CD4-positive, alpha-beta T cell (primary cell): ENCODE results near the gene SPG11. TPM values are rescaled to one million over a fixed set of nuclear protein-coding genes. Genes with fewer than 3 reads are reported as not detected.
A peak's percentile ranks its signal among the peaks of the same experiment; 100 is the strongest.

Source experiments
- ATAC-seq: fragments of 200-7000 bp; cut with Tn5 transposase; one replicate; pipeline ENCODE4 v1.10.0; 2022; ENCODE audit warnings: mild to moderate bottlenecking; ENCODE audit not compliant: poor library complexity
- CTCF ChIA-PET: fragments of 350-600 bp; sonication (Branson Sonifier 250); formaldehyde crosslinking; loops from one replicate; lab custom pipeline; 2021; ENCODE audit warnings: antibody characterized with exemption, inconsistent platforms; lab: Charles Lee
- POLR2A ChIA-PET: fragments of 350-600 bp; sonication (Branson Sonifier 250); formaldehyde crosslinking; loops from one replicate; lab custom pipeline; 2021; ENCODE audit warnings: antibody characterized with exemption, inconsistent platforms; lab: Charles Lee
- DNase-seq, 14 experiments: peaks; one replicate each; pipeline ENCODE4 v3.0.0-alpha.2; 2013 to 2020; ENCODE audit warnings: mixed read lengths in 2 of 14
- H3K27ac ChIP-seq, 2 donors: one replicate each; pipeline versions ENCODE4 v1.5.1 to v1.7.0; 2013; ENCODE audit warnings: low read length in 2 of 2, low read depth in 1 of 2, mild to moderate bottlenecking in 1 of 2
- H3K27me3 ChIP-seq, 2 experiments: 1 replicate in 1 of 2; 2 replicates in 1 of 2; pipeline versions ENCODE4 v1.6.1 to v1.7.0; 2013; ENCODE audit warnings: low read length in 2 of 2, control low read depth in 1 of 2, mild to moderate bottlenecking in 1 of 2, moderate library complexity in 1 of 2; ENCODE audit not compliant: insufficient read depth in 2 of 2, control insufficient read depth in 1 of 2
- H3K36me3 ChIP-seq: one replicate; pipeline ENCODE4 v1.6.1; 2013; ENCODE audit warnings: low read length, control low read depth; ENCODE audit not compliant: insufficient read depth
- H3K4me1 ChIP-seq: one replicate; pipeline ENCODE4 v1.6.1; 2013; ENCODE audit warnings: low read length, control low read depth; ENCODE audit not compliant: insufficient read depth
- H3K4me3 ChIP-seq: one replicate; pipeline ENCODE4 v1.5.1; 2013; ENCODE audit warnings: mild to moderate bottlenecking, low read length, moderate library complexity
- H3K9me3 ChIP-seq, 2 experiments: 1 replicate in 1 of 2; 2 replicates in 1 of 2; pipeline versions ENCODE4 v1.6.1 to v1.7.0; 2013; ENCODE audit warnings: low read length in 2 of 2, mild to moderate bottlenecking in 2 of 2, control low read depth in 1 of 2, moderate library complexity in 1 of 2; ENCODE audit not compliant: control insufficient read depth in 1 of 2, insufficient read depth in 1 of 2
- H3K27ac Mint-ChIP-seq: one replicate; pipeline ENCODE4 v1.8.0; 2020; ENCODE audit warnings: mixed read lengths
- H3K27me3 Mint-ChIP-seq: one replicate; pipeline ENCODE4 v1.8.0; 2021; ENCODE audit warnings: mixed read lengths
- H3K36me3 Mint-ChIP-seq: one replicate; pipeline ENCODE4 v1.8.0; 2021; ENCODE audit warnings: low read depth, mixed read lengths
- H3K4me1 Mint-ChIP-seq: one replicate; pipeline ENCODE4 v1.8.0; 2021; ENCODE audit warnings: low read depth, mixed read lengths
- H3K4me3 Mint-ChIP-seq: one replicate; pipeline ENCODE4 v1.8.0; 2020; ENCODE audit warnings: mild to moderate bottlenecking, mixed read lengths
- H3K9me3 Mint-ChIP-seq: one replicate; pipeline ENCODE4 v1.8.0; 2020; ENCODE audit warnings: mixed read lengths
- CTCF ChIP-seq: fragments of 200-600 bp; IDR thresholded peaks from one replicate; pipeline ENCODE4 v1.8.0; 2022; ENCODE audit warnings: antibody characterized with exemption, mild to moderate bottlenecking
- intact Hi-C, 2 experiments: fragments of 100-400 bp; cut with DNase I in 1 of 2; cut with micrococcal nuclease in 1 of 2; formaldehyde crosslinking; loops; one replicate each; pipeline versions ENCODE4 v1.15.1 to v1.9.0; 2023 to 2025; cut with DNase I, micrococcal nuclease
- polyA plus RNA-seq, 2 donors: library from polyadenylated mRNA; unstranded; fragments of 120-200 nt; gene quantifications; one replicate each; pipeline ENCODE4 v1.2.1, GENCODE V29; 2013
- total RNA-seq, 174 experiments: library from RNA in 2 of 174; stranded (reverse) in 2 of 174; gene quantifications; one replicate each; pipeline ENCODE4 v1.2.3 and lab custom pipeline; 2021 to 2026

The SPG11 gene
- total RNA-seq: 10 to 100 TPM; 49.9 to 51.3 TPM
- polyA plus RNA-seq (2013, experiment 1 of 2): 57.4 TPM
- 72.6 TPM for polyA plus RNA-seq (2013, experiment 2 of 2)
- 46.2 to 307 (median 138) reads per million in 172 experiments for total RNA-seq (lab: John Stamatoyannopoulos, UW)

GRCh38 chr15:44663410-44664308 lies at the start of gene SPG11:
Gene SPG11 (minus strand): TSS chr15:44663662. CDS start chr15:44663647, 15 bp downstream.
- ChIA-PET CTCF (interaction anchor here (0.6 to 4.1 kb wide), 30 partner anchors 8 to 376 kb away, joined by 3 to 115 read pairs (median 6); partner anchors contain the start of genes B2M, CTDSPL2, PATL2 and TRIM69), POLR2A (interaction anchor here (0.6 to 49.9 kb wide), 25 partner anchors 9 to 376 kb away, joined by 3 to 4232 read pairs (median 6); partner anchors contain the start of genes B2M, CTDSPL2, EIF3J and PATL2)
- DNase-seq (peak; percentile 93 to 99 (median 96)), ATAC-seq (peak; percentile 78)
- no peaks in the 10 kb centered on the region for H3K27me3 ChIP-seq
- no peaks in the 10 kb centered on the region for H3K27me3 Mint-ChIP-seq
- H3K36me3 Mint-ChIP-seq: peaks cover 34% of the 10 kb centered on the region
- intact Hi-C loops: loop anchor here (1.0 to 10.0 kb wide), 6 partner anchors 20 to 126 kb away; partner anchors contain the start of genes B2M (in 2 of the 2), PATL2 (in 2 of the 2) and EIF3J (in 1 of the 2)
- H3K4me1 Mint-ChIP-seq: peaks cover 76% of the 10 kb centered on the region
- no peaks in the 10 kb centered on the region for H3K9me3 Mint-ChIP-seq
- H3K9me3 ChIP-seq: no peaks in the 10 kb centered on the region
- peak within 1 kb of the TSS; percentile 97 for H3K27ac ChIP-seq
- peak within 1 kb of the TSS; percentile 100 for H3K4me3 Mint-ChIP-seq
- peak; percentile 87 for TF ChIP-seq CTCF
- peak within 1 kb of the TSS; percentile 90 for H3K4me3 ChIP-seq
- peak within 1 kb of the TSS; percentile 96 for H3K27ac Mint-ChIP-seq
- H3K4me1 ChIP-seq: peaks cover 62% of the 10 kb centered on the region
- peaks cover 7% of the 10 kb centered on the region for H3K36me3 ChIP-seq

GRCh38 chr15:44712346-44713005 lies 49.0 kb upstream of the SPG11 start:
- no peak for TF ChIP-seq CTCF
- Histone ChIP-seq H3K9me3 (no peaks in the 10 kb centered on the region), H3K36me3 (peaks cover 62% of the 10 kb centered on the region), H3K27ac (peak overlapping the region; percentile 99 to 100), H3K4me3 (peak overlapping the region; percentile 83), H3K27me3 (no peaks in the 10 kb centered on the region), H3K4me1 (peaks cover 36% of the 10 kb centered on the region)
- Mint-ChIP-seq H3K4me3 (peak overlapping the region; percentile 96), H3K27ac (peak overlapping the region; percentile 100), H3K9me3 (no peaks in the 10 kb centered on the region), H3K27me3 (no peaks in the 10 kb centered on the region), H3K36me3 (peaks cover 91% of the 10 kb centered on the region), H3K4me1 (peaks cover 76% of the 10 kb centered on the region)
- DNase-seq (peak; percentile 31 to 91 (median 60)), ATAC-seq (peak; percentile 14)
- ChIA-PET CTCF (interaction anchor here (0.8 to 5.8 kb wide), 7 partner anchors 10 to 106 kb away, joined by 3 to 115 read pairs (median 19); partner anchors contain the start of genes SPG11 and TRIM69), POLR2A (interaction anchor here (0.8 to 38.3 kb wide), 21 partner anchors 14 to 488 kb away, joined by 3 to 4232 read pairs (median 5); partner anchors contain the start of genes CTDSPL2, EIF3J, SPG11 and TRIM69)
- intact Hi-C loops: loop anchor here in 1 of 2 experiments (2.0 kb wide), 1 partner anchor 24 kb away; the partner anchor contains the start of gene TRIM69
